Testis (tissue), 2 donors: ENCODE data around the gene UBE3C.

Experiments
- CTCF ChIP-seq, 3 experiments: fragments of 450-650 bp in 2 of 3; fragments of 200-600 bp in 1 of 3; sonication (generic) in 1 of 3; IDR thresholded peaks; one replicate each; pipeline ENCODE4 v1.5.1; 2016 to 2019; ENCODE audit warnings: antibody characterized with exemption in 3 of 3, mild to moderate bottlenecking in 2 of 3, moderate library complexity in 1 of 3
- POLR2A ChIP-seq: fragments of 450-650 bp; IDR thresholded peaks from one replicate; pipeline ENCODE4 v1.6.1; 2017; ENCODE audit warnings: antibody characterized with exemption, mild to moderate bottlenecking, moderate library complexity

- TF ChIP-seq CTCF (IDR thresholded peaks at IDR 0.05) (no peak), POLR2A (no peak)
Observed at GRCh38 chr7:157238087-157238486, 99.4 kb downstream of the UBE3C start.
